ENCODE data around the gene DDX1.

Gene DDX1

GRCh38 chr2:15599994-15600393, 8.3 kb downstream of the DDX1 start:
- no peak overlapping the region for H3K4me3 ChIP-seq (ENCODE audit: control insufficient read depth, low read depth, low read length)
- no peak for TF ChIP-seq CTCF (IDR thresholded peaks at IDR 0.05; ENCODE audit: control insufficient read depth, insufficient read depth, low read depth, low read length, missing control alignments)
- no peak for DNase-seq (ENCODE audit: low read depth)

- TF ChIP-seq CTCF (IDR thresholded peaks at IDR 0.05; ENCODE audit: control insufficient read depth, insufficient read depth, low read depth, low read length, missing control alignments) = no peak
- no peak overlapping the region for H3K4me3 ChIP-seq (ENCODE audit: control insufficient read depth, low read depth, low read length)
- no peak for DNase-seq (ENCODE audit: low read depth)
Observed at GRCh38 chr2:15601681-15602080, 10.0 kb downstream of the DDX1 start.

GRCh38 chr2:15602393-15602792, 10.7 kb downstream of the DDX1 start:
- DNase-seq (ENCODE audit: low read depth) = no peak
- no peak overlapping the region for H3K4me3 ChIP-seq (ENCODE audit: control insufficient read depth, low read depth, low read length)
- no peak for TF ChIP-seq CTCF (IDR thresholded peaks at IDR 0.05; ENCODE audit: control insufficient read depth, insufficient read depth, low read depth, low read length, missing control alignments)

GRCh38 chr2:15603044-15603765, 11.5 kb downstream of the DDX1 start:
- no peak overlapping the region for H3K4me3 ChIP-seq (ENCODE audit: control insufficient read depth, low read depth, low read length)
- DNase-seq (ENCODE audit: low read depth) = no peak
- no peak for TF ChIP-seq CTCF (IDR thresholded peaks at IDR 0.05; ENCODE audit: control insufficient read depth, insufficient read depth, low read depth, low read length, missing control alignments)

GRCh38 chr2:15603948-15604347, 12.3 kb downstream of the DDX1 start:
- DNase-seq (ENCODE audit: low read depth) = no peak
- TF ChIP-seq CTCF (IDR thresholded peaks at IDR 0.05; ENCODE audit: control insufficient read depth, insufficient read depth, low read depth, low read length, missing control alignments) = no peak
- H3K4me3 ChIP-seq (ENCODE audit: control insufficient read depth, low read depth, low read length) = no peak overlapping the region

GRCh38 chr2:15605721-15606120, 14.1 kb downstream of the DDX1 start:
- no peak for DNase-seq (ENCODE audit: low read depth)
- TF ChIP-seq CTCF (IDR thresholded peaks at IDR 0.05; ENCODE audit: control insufficient read depth, insufficient read depth, low read depth, low read length, missing control alignments) = no peak
- H3K4me3 ChIP-seq (ENCODE audit: control insufficient read depth, low read depth, low read length) = no peak overlapping the region

Measured in AG09309 (cell line).